Retina (tissue), 1 donor: ENCODE results near the gene SCUBE1.
A peak's percentile ranks its signal among the peaks of the same experiment; 100 is the strongest.

Experiments
- DNase-seq: peaks from one replicate; pipeline ENCODE4 v3.0.0-alpha.2; 2016

SCUBE1 gene

GRCh38 chr22:43209523-43209890 is 133.7 kb downstream of the SCUBE1 start:
- no peak for DNase-seq

DNA sequence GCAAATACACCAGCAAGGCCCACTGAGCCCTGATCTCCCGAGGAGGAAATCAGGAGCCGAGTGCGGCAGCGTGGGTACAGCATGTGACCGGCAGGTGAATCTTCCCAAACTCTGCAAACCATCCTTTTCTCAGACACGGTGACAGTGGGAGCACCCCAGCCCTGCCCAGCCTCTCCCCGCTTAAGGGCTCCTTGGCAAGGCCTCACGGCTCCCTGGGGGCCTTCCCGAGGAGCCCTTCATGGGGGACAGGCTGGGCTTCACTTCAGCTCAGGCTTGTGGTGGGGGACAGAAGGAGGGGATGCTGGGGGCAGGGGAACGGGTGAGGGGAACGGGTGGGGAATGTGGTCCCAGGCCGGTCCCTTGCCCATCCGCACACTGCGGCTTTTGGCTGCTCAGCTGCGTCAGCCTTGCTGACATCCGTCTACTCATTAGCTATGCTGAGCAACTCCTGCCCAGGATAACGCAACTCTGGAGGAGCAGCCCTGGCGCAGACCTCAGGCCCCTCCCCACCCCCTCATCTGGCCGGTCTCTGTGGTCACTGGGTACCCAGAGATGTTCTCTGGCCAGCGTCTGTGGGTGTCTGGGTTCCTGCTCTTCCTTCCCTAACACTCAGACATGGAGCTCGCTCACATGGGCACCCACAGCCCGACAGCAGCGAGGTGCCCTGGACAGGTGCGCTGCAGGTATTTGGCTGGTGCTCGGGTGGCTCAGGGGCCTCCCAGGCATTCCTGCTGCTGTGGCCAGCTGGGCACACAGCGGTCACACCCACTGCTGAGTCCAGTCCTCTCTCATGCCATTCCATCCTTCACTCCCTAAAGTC is 134.3 kb downstream of the SCUBE1 start:
- no peak for DNase-seq

DNA sequence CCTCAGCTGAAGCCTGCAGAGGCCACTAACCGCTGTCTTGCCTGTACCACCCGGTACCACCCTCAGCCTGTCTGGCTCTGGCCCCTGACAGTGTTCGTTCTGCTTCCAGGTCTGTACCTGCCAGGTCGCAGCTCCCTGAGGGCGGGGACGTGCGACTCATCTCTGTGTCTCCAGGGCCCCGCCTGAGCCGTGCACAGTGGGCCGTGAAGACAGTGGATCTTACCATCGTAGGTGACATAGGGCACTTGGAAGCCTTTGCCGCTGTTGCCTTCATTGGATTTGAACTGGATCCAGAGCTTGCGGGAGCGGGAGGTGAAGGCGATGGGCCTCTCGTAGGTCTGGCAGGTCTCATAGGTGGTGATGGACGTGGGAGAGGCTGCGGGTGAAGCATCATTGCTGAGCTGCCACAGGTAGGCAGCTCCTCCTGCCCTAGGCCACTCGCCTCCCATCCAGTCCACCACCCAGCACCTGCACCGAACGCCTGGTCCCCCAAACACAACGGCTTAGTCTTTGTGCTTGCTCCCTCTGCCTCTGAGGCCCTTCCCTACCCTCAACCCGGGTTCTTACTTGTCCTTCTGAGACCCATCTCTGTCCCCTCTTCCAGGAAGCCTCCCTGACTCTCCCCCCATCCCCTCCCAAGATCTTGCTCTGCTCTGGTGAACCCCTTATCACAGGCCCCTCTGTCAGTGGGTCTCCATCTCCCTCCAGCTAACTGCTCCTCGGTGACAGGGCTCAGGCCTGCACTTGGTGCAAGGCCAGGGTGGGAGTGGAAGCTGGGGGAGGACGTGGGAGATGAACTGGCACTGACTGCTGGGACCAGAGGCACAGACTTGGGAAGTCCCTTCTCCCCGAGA is 135.1 kb downstream of the SCUBE1 start:
- no peak for DNase-seq

DNA sequence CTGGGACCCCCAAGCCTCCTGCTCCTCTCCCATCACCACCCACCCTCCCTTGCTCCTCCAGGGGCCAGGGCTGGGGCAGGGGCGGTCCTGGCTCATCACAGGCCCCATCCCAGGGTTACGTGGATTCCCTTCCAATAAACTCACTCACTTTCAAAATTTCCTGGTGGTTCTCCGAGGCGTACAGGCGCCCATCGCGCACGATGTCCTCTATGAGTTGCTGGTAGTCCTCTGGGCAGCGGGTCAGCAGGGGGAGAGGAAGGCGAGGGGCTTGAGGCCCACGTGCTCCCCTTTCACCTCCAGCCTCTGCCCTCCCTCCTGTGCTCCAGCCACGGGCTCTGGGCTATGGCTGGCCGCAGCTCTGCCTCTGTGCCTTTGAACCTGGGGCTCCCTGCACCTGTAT is 135.8 kb downstream of the SCUBE1 start:
- DNase-seq, result no peak

GRCh38 chr22:43206509-43207161 is 136.5 kb downstream of the SCUBE1 start:
- DNase-seq, result no peak

- DNase-seq, result no peak
Measured at GRCh38 chr22:43205748-43206508, 137.2 kb downstream of the SCUBE1 start.

DNA sequence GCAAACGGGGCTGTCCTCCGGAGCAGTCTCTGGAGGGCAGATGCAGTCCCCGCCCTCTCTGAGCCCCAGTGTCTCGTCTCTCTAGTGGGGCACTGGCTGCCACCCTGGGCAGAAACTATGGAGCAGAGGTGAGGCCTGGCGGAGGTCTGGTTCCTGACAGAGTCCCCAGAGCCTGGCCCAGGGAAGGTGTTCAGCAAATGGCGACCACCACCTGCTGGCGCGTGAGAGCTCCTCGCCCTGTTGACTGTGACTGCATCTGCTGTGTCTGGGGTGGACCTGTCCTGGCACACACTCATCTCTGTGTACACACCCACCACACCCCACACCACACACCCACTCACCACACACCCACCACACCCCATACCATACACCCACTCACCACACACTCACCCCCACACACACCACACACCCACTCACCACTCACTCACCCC is 137.9 kb downstream of the SCUBE1 start:
- DNase-seq, result no peak

DNA sequence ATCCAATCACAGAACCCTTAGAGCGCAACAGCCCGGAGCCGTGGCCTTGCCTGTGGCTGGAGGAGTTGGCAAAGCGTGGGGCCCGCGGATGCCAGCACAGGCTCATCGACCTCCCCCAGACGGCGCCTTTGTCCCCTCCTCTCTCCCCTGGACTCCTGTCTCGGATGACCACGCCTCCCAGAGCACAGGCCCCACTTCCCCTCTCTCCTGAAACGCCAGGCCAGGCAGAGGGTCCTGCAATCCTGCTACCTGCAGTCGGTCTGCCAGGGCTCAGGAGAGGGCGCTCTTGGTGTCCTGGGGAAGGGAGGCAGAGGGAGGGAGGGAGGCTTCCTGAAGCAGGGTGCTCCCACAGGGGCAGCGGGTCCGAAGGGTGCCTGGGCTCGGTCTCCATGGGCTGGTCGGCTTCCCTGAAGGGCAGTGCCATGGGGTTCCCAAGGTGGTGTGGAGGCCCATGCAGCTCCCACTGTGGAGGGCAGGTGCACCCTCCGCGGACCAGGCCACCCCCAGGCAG is 139.6 kb downstream of the SCUBE1 start:
- DNase-seq, result peak; percentile 31

- DNase-seq, result no peak
Measured at GRCh38 chr22:43202756-43203410, 140.3 kb downstream of the SCUBE1 start.

DNA sequence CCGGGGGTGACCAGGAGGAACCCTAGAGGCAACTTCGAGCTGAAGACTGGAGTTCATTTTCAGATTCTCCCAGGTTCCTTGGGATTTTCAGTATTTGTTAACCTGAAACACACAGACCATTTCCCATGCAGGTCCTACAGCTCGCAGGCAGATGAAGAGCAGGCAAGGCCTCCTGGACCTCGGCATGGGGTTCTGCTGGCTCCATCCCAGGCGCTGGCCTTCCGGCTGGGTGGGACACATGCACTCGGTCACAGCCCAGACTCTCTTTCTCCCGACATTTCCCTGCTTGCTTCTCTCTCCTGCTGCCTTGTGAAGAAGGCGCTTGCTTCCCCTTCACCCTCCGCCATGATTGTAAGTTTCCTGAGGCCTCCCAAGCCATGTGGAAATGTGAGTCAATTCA is 140.8 kb downstream of the SCUBE1 start:
- no peak for DNase-seq

DNA sequence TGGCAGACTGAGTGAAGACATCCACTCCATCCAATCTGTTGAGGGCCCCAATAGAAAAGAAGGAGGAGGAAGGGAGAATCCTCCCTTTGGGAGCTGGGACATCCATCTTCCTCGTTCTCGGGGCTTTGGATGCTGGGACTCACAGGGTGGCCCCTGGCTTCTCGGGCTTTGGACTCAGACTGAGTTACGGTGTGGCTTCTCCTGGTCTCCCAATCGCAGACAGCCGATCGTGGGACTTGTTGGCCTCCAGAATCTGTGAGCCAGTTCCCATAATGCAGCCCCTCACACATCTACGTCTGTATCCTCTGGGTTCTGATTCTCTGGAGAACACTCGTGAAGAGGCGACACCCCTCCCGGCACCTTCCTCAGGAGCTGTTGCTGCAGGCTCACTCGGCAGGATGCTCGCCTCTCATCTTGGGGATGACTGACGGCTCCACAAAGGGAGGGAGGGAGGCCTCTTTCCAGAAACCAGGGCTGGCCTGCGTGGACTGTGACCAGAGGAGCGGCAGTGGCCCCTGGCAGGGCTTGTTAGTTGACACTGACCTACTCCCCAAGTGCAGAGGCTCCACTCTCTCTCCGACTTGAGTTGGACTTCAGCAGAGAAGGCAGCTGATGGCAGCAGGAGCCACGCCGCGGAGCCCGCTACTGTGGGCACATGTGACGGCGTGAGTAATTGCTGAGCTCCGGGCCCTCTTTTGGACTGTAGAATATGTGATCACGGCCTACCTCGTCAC is 141.5 kb downstream of the SCUBE1 start:
- no peak for DNase-seq

GRCh38 chr22:43200555-43200954 is 142.6 kb downstream of the SCUBE1 start:
- DNase-seq, result no peak

- no peak for DNase-seq
Measured at GRCh38 chr22:43200031-43200430, 143.1 kb downstream of the SCUBE1 start.

DNA sequence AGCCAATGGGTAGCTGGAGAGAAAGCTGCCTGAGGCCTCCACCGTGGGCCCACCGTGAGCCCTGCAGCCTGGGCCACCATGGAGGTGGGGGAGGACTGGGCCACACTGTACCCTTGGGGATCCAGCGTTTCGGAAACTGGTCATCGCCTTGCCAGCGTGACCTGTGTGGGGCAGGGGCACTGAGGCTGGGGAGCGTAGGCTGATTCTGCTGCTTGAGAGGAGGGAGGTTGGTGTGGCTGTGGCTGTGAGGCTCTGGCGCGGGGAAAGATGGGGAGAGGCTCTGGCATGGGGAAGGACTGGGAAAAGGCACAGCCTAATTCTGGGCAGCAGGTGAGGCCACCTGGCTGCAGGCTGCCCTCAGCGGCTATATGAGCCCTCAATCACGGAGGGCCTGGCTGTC is 143.6 kb downstream of the SCUBE1 start:
- DNase-seq, result no peak

GRCh38 chr22:43198936-43199335 is 144.2 kb downstream of the SCUBE1 start:
- DNase-seq, result no peak

- no peak for DNase-seq
Measured at GRCh38 chr22:43198126-43198525, 145.0 kb downstream of the SCUBE1 start.

DNA sequence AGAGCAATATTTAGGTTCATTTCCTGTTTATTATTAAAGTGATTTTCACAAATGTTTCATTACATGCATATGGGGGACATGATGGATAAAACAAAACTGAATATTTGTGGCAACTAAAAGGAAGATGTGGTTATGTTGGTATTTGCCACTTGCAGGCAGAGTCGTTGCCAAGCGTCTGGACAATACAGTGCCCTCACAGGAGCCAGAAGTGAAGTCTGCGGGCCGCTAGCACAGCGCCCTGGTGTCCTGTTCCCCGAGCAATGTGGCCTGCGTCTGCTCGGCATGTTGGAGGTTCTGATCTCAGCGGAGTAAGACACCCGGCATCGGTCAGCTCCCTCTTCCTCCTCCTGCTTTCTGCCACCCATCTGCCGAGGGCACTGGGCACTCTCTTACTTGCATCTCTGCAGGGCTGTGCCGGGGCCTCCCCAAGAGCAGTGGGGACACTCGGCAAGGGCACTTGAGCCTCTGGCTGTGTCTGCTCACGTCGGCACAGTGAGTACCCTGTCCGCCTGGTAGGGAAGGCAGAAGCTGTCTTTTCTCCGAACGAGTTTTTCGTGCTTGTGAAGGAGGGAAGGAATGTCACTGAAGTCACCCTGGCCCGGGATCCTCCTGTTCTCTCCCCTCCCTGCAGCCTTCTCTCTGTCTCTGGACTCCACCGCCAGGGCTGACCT is 145.8 kb downstream of the SCUBE1 start:
- no peak for DNase-seq

GRCh38 chr22:43191831-43192230 is 151.3 kb downstream of the SCUBE1 start:
- DNase-seq, result no peak

GRCh38 chr22:43188829-43189545 is 154.2 kb downstream of the SCUBE1 start:
- DNase-seq, result no peak
